ENCODE results near the gene SLC25A30.

SLC25A30 gene, protein sequence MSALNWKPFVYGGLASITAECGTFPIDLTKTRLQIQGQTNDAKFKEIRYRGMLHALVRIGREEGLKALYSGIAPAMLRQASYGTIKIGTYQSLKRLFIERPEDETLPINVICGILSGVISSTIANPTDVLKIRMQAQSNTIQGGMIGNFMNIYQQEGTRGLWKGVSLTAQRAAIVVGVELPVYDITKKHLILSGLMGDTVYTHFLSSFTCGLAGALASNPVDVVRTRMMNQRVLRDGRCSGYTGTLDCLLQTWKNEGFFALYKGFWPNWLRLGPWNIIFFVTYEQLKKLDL

DNA sequence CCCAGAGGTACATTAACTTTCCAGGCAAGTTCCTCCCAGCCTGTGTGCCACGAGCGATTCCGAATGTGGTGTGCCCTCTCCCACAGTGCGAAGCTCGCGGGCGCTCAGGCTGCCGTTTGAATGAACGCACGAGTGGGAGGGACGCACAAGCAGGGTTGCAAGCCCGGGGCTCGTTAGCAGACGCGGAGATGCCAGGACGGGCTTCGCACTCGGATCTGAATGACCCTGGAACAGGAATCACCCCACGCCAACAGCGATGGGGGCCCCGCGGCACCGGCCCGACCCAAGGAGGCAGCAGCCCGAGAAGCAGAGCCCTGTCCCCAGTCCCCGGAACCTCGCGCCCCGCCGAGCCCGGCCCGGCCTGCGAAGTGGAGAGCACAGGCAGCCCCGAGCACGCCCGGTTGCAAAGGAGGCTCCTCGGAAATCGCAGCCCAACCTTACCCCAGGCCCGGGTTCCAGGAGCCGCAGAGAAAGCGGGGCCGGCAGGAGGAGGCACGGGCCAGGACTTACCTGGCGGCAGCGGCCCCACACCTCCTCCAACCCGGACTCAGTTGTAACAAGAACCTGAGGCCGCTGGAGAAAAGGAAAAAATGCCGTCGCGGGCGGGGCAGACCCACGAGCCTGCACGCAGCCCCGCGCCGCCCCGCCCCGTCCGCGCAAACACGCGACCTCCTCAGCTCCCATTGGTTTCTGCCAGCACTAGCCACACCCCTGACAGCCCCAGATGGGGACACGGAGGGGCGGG, at the start of gene SLC25A30:
Gene SLC25A30 (minus strand): TSS at position 584 of the 745 bp plus-strand sequence. CDS start 6,948 bp downstream, outside the sequence.
- TF ChIP-seq CTCF (conservative IDR thresholded peaks at IDR 0.05) (no peak; the same call in 1 of the 2 replicates), ZFX (IDR thresholded peaks at IDR 0.05) (peak; percentile 62)

DNA sequence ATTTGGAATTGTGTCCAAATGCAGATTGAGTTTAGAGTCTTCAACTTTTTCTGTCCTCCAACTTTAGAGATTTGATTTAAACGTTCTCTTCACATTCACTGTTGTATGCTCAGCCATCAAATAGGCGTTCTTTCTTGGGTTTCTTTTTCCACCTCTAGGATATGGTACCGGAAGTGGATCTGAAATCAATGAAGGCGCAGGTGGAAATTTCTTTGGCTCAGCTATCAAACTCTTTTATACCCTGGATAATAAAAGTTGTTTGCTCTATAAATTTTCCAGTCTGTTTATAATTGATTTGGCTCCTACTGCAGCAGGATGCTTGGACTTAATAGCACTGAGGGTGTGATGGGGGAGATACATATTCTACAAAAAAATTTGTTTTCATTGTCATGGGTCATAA, 48.2 kb upstream of the SLC25A30 start:
- TF ChIP-seq ZFX (IDR thresholded peaks at IDR 0.05) (no peak), CTCF (conservative IDR thresholded peaks at IDR 0.05) (no peak)
- H3K27ac ChIP-seq = peak overlapping the region; percentile 94

More for the DNA sequence above, at the start of gene SLC25A30:
- H3K27ac ChIP-seq = peak within 1 kb of the TSS; percentile 87

- TF ChIP-seq CTCF (conservative IDR thresholded peaks at IDR 0.05) = peak; percentile 31
- TF ChIP-seq ZFX (IDR thresholded peaks at IDR 0.05) = no peak
- H3K27ac ChIP-seq = peak within 1 kb of the TSS; percentile 94
These were observed 46.7 kb upstream of the SLC25A30 start, which contains the start of gene COG3 for GRCh38 chr13:45464687-45465453. COG3 (plus strand) TSS chr13:45464939; CDS start chr13:45465037, 98 bp downstream.

DNA sequence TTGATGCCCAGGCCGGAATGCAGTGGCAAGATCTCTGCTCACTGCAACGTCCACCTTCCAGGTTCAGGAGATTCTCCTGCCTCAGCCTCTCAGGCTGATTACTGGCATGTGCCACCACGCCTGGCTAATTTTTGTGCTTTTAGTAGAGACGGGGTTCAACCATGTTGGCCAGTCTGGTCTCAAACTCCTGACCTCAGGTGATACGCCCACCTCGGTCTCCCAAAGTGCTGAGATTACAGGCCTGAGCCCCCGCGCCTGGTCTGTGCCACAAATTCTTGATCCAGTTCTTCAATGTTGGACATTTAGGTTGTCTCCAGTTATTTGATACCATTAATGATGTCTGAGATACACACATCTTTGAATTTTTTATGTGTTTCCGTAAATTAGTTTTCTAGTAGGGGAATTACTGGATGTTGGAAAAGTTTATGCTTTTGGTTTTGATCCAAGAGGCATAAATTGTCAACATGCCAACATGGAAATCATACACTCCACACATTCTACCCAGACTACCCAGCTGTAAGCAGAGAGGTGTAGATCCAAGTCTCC, 46.0 kb upstream of the SLC25A30 start:
- TF ChIP-seq ZFX (IDR thresholded peaks at IDR 0.05) (no peak), CTCF (conservative IDR thresholded peaks at IDR 0.05) (no peak)
- peak overlapping the region; percentile 94 for H3K27ac ChIP-seq

DNA sequence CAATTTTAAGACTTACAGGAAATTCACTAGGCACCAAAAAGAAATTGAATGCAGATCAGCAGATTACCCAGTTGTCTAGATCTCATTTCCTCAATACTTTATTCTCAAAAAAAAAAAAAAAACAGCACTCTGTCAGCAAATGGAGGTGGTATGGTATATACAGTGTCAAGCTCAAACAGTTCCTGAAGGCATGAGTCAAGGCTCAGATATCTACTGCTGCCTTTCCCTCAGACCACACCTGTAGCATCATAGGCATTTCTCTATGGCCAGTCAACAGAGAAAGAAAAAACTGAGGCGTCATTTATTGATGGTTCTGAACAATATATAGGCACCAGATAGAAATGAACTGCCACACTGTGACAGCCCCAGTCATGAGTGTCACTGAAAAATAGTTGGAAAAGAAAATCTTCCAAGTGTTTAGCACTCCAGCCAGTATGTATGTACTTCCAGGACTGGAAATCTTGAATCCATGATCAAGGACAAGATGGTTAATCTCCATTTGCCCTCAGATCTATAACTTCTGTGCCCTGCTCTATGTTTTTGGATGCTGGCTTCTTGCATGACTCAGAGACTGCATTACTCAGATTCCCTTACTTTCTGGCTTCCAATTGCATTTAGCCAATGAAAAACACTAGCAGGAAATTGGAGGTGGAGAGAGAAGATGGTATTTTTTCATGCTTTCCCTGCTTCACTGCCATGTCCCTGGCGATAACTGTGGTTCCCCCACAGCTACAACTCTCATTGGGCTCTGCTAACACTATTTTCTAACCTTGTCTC, 38.2 kb upstream of the SLC25A30 start:
- H3K27ac ChIP-seq = no peak overlapping the region
- TF ChIP-seq CTCF (conservative IDR thresholded peaks at IDR 0.05) (no peak), ZFX (IDR thresholded peaks at IDR 0.05) (no peak)

DNA sequence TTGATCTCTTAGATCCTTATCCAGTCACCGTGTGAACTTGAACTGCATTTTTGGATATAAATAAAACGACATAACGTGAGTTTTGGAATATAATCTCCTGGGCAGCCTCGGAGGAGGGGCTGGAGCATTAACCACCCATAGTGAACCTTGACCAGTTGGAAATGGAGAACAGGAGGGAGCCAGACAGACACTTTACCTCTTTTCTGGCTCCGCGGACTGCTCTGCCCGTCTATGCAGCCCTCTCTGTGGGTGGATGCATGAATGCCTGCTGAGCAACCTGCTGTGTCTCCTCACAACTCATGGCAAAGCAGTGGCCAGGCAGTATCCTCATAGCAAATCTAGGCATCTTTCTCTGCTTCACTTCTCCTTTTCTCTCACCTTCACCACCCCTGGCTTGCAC, 36.0 kb upstream of the SLC25A30 start:
- no peak overlapping the region for H3K27ac ChIP-seq
- no peak for TF ChIP-seq ZFX (IDR thresholded peaks at IDR 0.05)
- no peak for TF ChIP-seq CTCF (conservative IDR thresholded peaks at IDR 0.05)

Measured in C4-2B (cell line).